GM12874 (cell line): Measurements from ENCODE around the gene SLC25A41.
A peak's percentile ranks its signal among the peaks of the same experiment; 100 is the strongest.

Experiments
- CTCF ChIP-seq: IDR thresholded peaks from 2 replicates; pipeline ENCODE4 v1.5.1; 2011; ENCODE audit warnings: low read depth, mild to moderate bottlenecking, control low read depth, low read length, moderate library complexity; ENCODE audit not compliant: insufficient read depth

SLC25A41 gene

GRCh38 chr19:6393074-6393982 lies 40.2 kb downstream of the SLC25A41 start, which contains the start of gene GTF2F1:
TSS of gene GTF2F1 (minus strand) at chr19:6393164. CDS start at chr19:6392995, 169 bp downstream.
- TF ChIP-seq CTCF, result 0 out of 2 replicates have a peak, but pooled peaks have one; percentile 15

- no peak for TF ChIP-seq CTCF
Measured at GRCh38 chr19:6392221-6393073, 41.1 kb downstream of the SLC25A41 start.

- TF ChIP-seq CTCF, result no peak
Measured at GRCh38 chr19:6387372-6387771, 46.2 kb downstream of the SLC25A41 start.

GRCh38 chr19:6384381-6384780 lies 49.2 kb downstream of the SLC25A41 start:
- TF ChIP-seq CTCF, result no peak

GRCh38 chr19:6383188-6383587 lies 50.4 kb downstream of the SLC25A41 start:
- no peak for TF ChIP-seq CTCF

- TF ChIP-seq CTCF, result no peak
Measured at GRCh38 chr19:6381030-6381750, 52.4 kb downstream of the SLC25A41 start.
